ENCODE measurements around the gene LDLRAD4.
"Not testable (repeated sequence)": the region's sequence is repeated elsewhere in the genome, so short reads cannot be mapped to it uniquely, and the experiment has no call there.

Gene LDLRAD4

GRCh38 chr18:13688191-13689136 is 469.9 kb downstream of the LDLRAD4 start:
- H4K20me1 ChIP-seq (ENCODE audit: insufficient read depth): no peaks in the 10 kb centered on the region
- no peak overlapping the region for H3K27ac ChIP-seq
- H3K4me1 ChIP-seq (ENCODE audit: low read depth, poor library complexity, severe bottlenecking): no peaks in the 10 kb centered on the region
- no peak overlapping the region for H2AFZ ChIP-seq (ENCODE audit: low read depth)
- H3K79me2 ChIP-seq (ENCODE audit: insufficient read depth, low read depth): peaks cover 6% of the 10 kb centered on the region; the same call in 1 of the 2 replicates
- H3K4me2 ChIP-seq: no peak overlapping the region
- no peaks in the 10 kb centered on the region for H3K36me3 ChIP-seq (ENCODE audit: insufficient read depth)
- no peaks in the 10 kb centered on the region for H3K27me3 ChIP-seq (ENCODE audit: insufficient read depth, low read depth)
- H3K4me3 ChIP-seq (IDR thresholded peaks at IDR 0.05; ENCODE audit: insufficient read depth, low read depth, low read length): no peak overlapping the region
- no peak overlapping the region for H3K9ac ChIP-seq
- no peak for TF ChIP-seq CTCF (conservative IDR thresholded peaks at IDR 0.05; ENCODE audit: low read depth, low read length)

- not testable (repeated sequence) for H3K9ac ChIP-seq; H3K36me3 ChIP-seq (ENCODE audit: insufficient read depth); H3K79me2 ChIP-seq (ENCODE audit: insufficient read depth, low read depth); H3K27ac ChIP-seq; H3K4me1 ChIP-seq (ENCODE audit: low read depth, poor library complexity, severe bottlenecking); H2AFZ ChIP-seq (ENCODE audit: low read depth); H3K4me3 ChIP-seq (IDR thresholded peaks at IDR 0.05; ENCODE audit: insufficient read depth, low read depth, low read length); H3K27me3 ChIP-seq (ENCODE audit: insufficient read depth, low read depth); H4K20me1 ChIP-seq (ENCODE audit: insufficient read depth); H3K4me2 ChIP-seq
Observed at GRCh38 chr18:13690060-13690459, 471.5 kb downstream of the LDLRAD4 start.

GRCh38 chr18:13695337-13695736 is 476.8 kb downstream of the LDLRAD4 start:
- not testable (repeated sequence) for H3K27me3 ChIP-seq (ENCODE audit: insufficient read depth, low read depth); H2AFZ ChIP-seq (ENCODE audit: low read depth); H3K4me3 ChIP-seq (IDR thresholded peaks at IDR 0.05; ENCODE audit: insufficient read depth, low read depth, low read length); H3K36me3 ChIP-seq (ENCODE audit: insufficient read depth); H3K4me1 ChIP-seq (ENCODE audit: low read depth, poor library complexity, severe bottlenecking); H3K4me2 ChIP-seq; H3K27ac ChIP-seq; H3K9ac ChIP-seq; H3K79me2 ChIP-seq (ENCODE audit: insufficient read depth, low read depth); H4K20me1 ChIP-seq (ENCODE audit: insufficient read depth)

GRCh38 chr18:13696961-13697360 is 478.4 kb downstream of the LDLRAD4 start:
- Histone ChIP-seq H3K4me1 (ENCODE audit: low read depth, poor library complexity, severe bottlenecking) (peaks cover 6% of the 10 kb centered on the region), H3K4me3 (IDR thresholded peaks at IDR 0.05; ENCODE audit: insufficient read depth, low read depth, low read length) (no peak overlapping the region), H4K20me1 (ENCODE audit: insufficient read depth) (no peaks in the 10 kb centered on the region), H3K79me2 (ENCODE audit: insufficient read depth, low read depth) (no peaks in the 10 kb centered on the region), H3K9ac (no peak overlapping the region), H3K36me3 (ENCODE audit: insufficient read depth) (no peaks in the 10 kb centered on the region), H2AFZ (ENCODE audit: low read depth) (no peak overlapping the region), H3K27ac (no peak overlapping the region), H3K27me3 (ENCODE audit: insufficient read depth, low read depth) (no peaks in the 10 kb centered on the region), H3K4me2 (no peak overlapping the region)
- TF ChIP-seq CTCF (conservative IDR thresholded peaks at IDR 0.05; ENCODE audit: low read depth, low read length): no peak

- H3K36me3 ChIP-seq (ENCODE audit: insufficient read depth): no peaks in the 10 kb centered on the region
- H3K4me2 ChIP-seq: no peak overlapping the region
- H3K79me2 ChIP-seq (ENCODE audit: insufficient read depth, low read depth): no peaks in the 10 kb centered on the region
Observed at GRCh38 chr18:13700153-13700552, 481.6 kb downstream of the LDLRAD4 start.

More at GRCh38 chr18:13700153-13700552, 481.6 kb downstream of the LDLRAD4 start:
- Histone ChIP-seq H3K9ac (no peak overlapping the region), H3K27ac (no peak overlapping the region), H3K4me3 (IDR thresholded peaks at IDR 0.05; ENCODE audit: insufficient read depth, low read depth, low read length) (no peak overlapping the region), H3K4me1 (ENCODE audit: low read depth, poor library complexity, severe bottlenecking) (peaks cover 6% of the 10 kb centered on the region), H4K20me1 (ENCODE audit: insufficient read depth) (no peaks in the 10 kb centered on the region), H3K27me3 (ENCODE audit: insufficient read depth, low read depth) (no peaks in the 10 kb centered on the region), H2AFZ (ENCODE audit: low read depth) (no peak overlapping the region)
- no peak for TF ChIP-seq CTCF (conservative IDR thresholded peaks at IDR 0.05; ENCODE audit: low read depth, low read length)
